H1 (cell line): Measurements from ENCODE around the gene SCFD1. TPM values are rescaled to one million over a fixed set of nuclear protein-coding genes. Genes with fewer than 3 reads are reported as not detected.

Experiments
- CTCF ChIA-PET: fragments of 300-600 bp; sonication (Branson Sonifier 250); formaldehyde crosslinking; loops from one replicate; lab custom pipeline; 2021; ENCODE audit not compliant: partially characterized antibody; lab: Charles Lee
- POLR2A ChIA-PET: fragments of 300-600 bp; sonication (Branson Sonifier 250); formaldehyde crosslinking; loops from one replicate; lab custom pipeline; 2021; ENCODE audit warnings: inconsistent platforms; ENCODE audit not compliant: partially characterized antibody; lab: Charles Lee
- DNase-seq, 2 experiments: peaks; one replicate each; pipeline versions ENCODE4 v3.0.0 to v3.0.0-alpha.2; 2010 to 2022; ENCODE audit warnings: low spot score in 2 of 2, low read depth in 1 of 2, mixed read lengths in 1 of 2
- FAIRE-seq: peaks from 2 replicates; lab custom pipeline; 2011; peaks lifted over from hg19 to GRCh38; lab: Jason Lieb, UNC
- H2AFZ ChIP-seq: 2 replicates; pipeline ENCODE4 v1.8.1; 2012; ENCODE audit warnings: low read length, inconsistent platforms
- H2AK5ac ChIP-seq: 2 replicates; pipeline ENCODE4 v1.6.1; 2013; ENCODE audit warnings: low read depth, low read length
- H2BK120ac ChIP-seq: replicated peaks from 2 replicates; pipeline ENCODE3; 2013; ENCODE audit warnings: low read depth, low read length, inconsistent platforms
- H2BK12ac ChIP-seq: 2 replicates; pipeline ENCODE4 v1.6.1; 2013; ENCODE audit warnings: low read depth, low read length
- H2BK15ac ChIP-seq: 2 replicates; pipeline ENCODE4 v1.6.1; 2013; ENCODE audit warnings: low read length
- H2BK20ac ChIP-seq: 2 replicates; pipeline ENCODE4 v1.6.1; 2013; ENCODE audit warnings: low read length
- H2BK5ac ChIP-seq: 2 replicates; pipeline ENCODE4 v1.6.1; 2013; ENCODE audit warnings: low read depth, low read length
- H3K14ac ChIP-seq: 2 replicates; pipeline ENCODE4 v1.6.1; 2013; ENCODE audit warnings: inconsistent platforms; ENCODE audit not compliant: insufficient read length
- H3K18ac ChIP-seq: 2 replicates; pipeline ENCODE4 v1.6.1; 2013; ENCODE audit warnings: low read length; ENCODE audit errors: extremely low read depth
- H3K23ac ChIP-seq: 2 replicates; pipeline ENCODE4 v1.6.1; 2013; ENCODE audit warnings: inconsistent platforms; ENCODE audit not compliant: insufficient read length
- H3K23me2 ChIP-seq: 2 replicates; pipeline ENCODE4 v1.6.1; 2013; ENCODE audit warnings: low read depth, low read length
- H3K27ac ChIP-seq: 2 replicates; pipeline ENCODE4 v1.6.1; 2011; ENCODE audit warnings: low read depth, low read length, inconsistent platforms
- H3K27me3 ChIP-seq, 4 experiments: replicated peaks in 1 of 4; 1 replicate in 1 of 4; 2 replicates in 3 of 4; pipeline versions ENCODE4 v1.6.1 to v1.8.1; 2011 to 2013; ENCODE audit warnings: low read length in 3 of 4, mild to moderate bottlenecking in 3 of 4, inconsistent platforms in 2 of 4, mixed read lengths in 2 of 4, moderate library complexity in 1 of 4; ENCODE audit not compliant: control insufficient read depth in 3 of 4, insufficient read depth in 3 of 4; ENCODE audit errors: extremely low read depth in 1 of 4
- H3K36me3 ChIP-seq, 4 experiments: 2 replicates each; pipeline versions ENCODE4 v1.6.1 to v1.8.1; 2011 to 2013; ENCODE audit warnings: mild to moderate bottlenecking in 4 of 4, low read length in 3 of 4, moderate library complexity in 2 of 4, control low read depth in 1 of 4, inconsistent platforms in 1 of 4; ENCODE audit not compliant: insufficient read depth in 4 of 4, control insufficient read depth in 2 of 4
- H3K4ac ChIP-seq: replicated peaks from 2 replicates; pipeline ENCODE3; 2013; ENCODE audit warnings: low read length, low read depth, mixed read lengths, inconsistent platforms; ENCODE audit not compliant: insufficient read length
- H3K4me1 ChIP-seq, 4 experiments: replicated peaks in 1 of 4; 1 replicate in 1 of 4; 2 replicates in 3 of 4; pipeline versions ENCODE4 v1.6.1 to v1.8.1; 2011 to 2013; ENCODE audit warnings: low read length in 3 of 4, inconsistent platforms in 2 of 4, mixed read lengths in 1 of 4; ENCODE audit not compliant: insufficient read depth in 4 of 4, control insufficient read depth in 3 of 4
- H3K4me2 ChIP-seq, 2 experiments: 2 replicates each; pipeline versions ENCODE4 v1.6.1 to v1.8.1; 2011 to 2013; ENCODE audit warnings: low read depth in 2 of 2, low read length in 2 of 2, control low read depth in 1 of 2, inconsistent platforms in 1 of 2, mild to moderate bottlenecking in 1 of 2; ENCODE audit not compliant: insufficient read depth in 1 of 2
- H3K4me3 ChIP-seq, 4 experiments: fragments of 200-600, 300-600 bp in 1 of 4; sonication (generic), shearing (Covaris generic), sonication (Bioruptor Twin) in 1 of 4; 2 replicates each; pipeline versions ENCODE4 v1.5.1 to v1.8.1; 2011 to 2016; ENCODE audit warnings: low read length in 4 of 4, low read depth in 3 of 4, control low read depth in 2 of 4, inconsistent platforms in 2 of 4, mild to moderate bottlenecking in 2 of 4, mixed read lengths in 1 of 4, moderate library complexity in 1 of 4; ENCODE audit not compliant: insufficient read depth in 2 of 4; ENCODE audit errors: extremely low read depth in 1 of 4
- H3K56ac ChIP-seq: replicated peaks from 2 replicates; pipeline ENCODE3; 2013; ENCODE audit warnings: low read depth, mild to moderate bottlenecking, mixed read lengths, low read length, inconsistent platforms; ENCODE audit not compliant: insufficient read length
- H3K79me1 ChIP-seq: 2 replicates; pipeline ENCODE4 v1.6.1; 2013; ENCODE audit warnings: low read depth, low read length, control low read depth
- H3K79me2 ChIP-seq, 2 experiments: 2 replicates each; pipeline versions ENCODE4 v1.6.1 to v1.8.1; 2012 to 2013; ENCODE audit warnings: low read length in 2 of 2, mild to moderate bottlenecking in 2 of 2, inconsistent platforms in 1 of 2; ENCODE audit not compliant: insufficient read depth in 2 of 2, control insufficient read depth in 1 of 2
- H3K9ac ChIP-seq, 4 experiments: replicated peaks in 1 of 4; 1 replicate in 1 of 4; 2 replicates in 3 of 4; pipeline versions ENCODE4 v1.6.1 to v1.8.1; 2011 to 2013; ENCODE audit warnings: low read depth in 3 of 4, low read length in 3 of 4, control low read depth in 2 of 4, mild to moderate bottlenecking in 2 of 4, moderate library complexity in 2 of 4, inconsistent platforms in 1 of 4; ENCODE audit errors: extremely low read depth in 1 of 4
- H3K9me3 ChIP-seq, 2 experiments: 2 replicates each; pipeline versions ENCODE4 v1.6.1 to v1.8.1; 2012 to 2013; ENCODE audit warnings: mild to moderate bottlenecking in 2 of 2, moderate library complexity in 2 of 2, control low read depth in 1 of 2, inconsistent platforms in 1 of 2, low read depth in 1 of 2, low read length in 1 of 2, mixed read lengths in 1 of 2; ENCODE audit not compliant: insufficient read depth in 2 of 2
- H4K20me1 ChIP-seq, 2 experiments: replicated peaks in 1 of 2; 2 replicates each; pipeline versions ENCODE3 to v1.8.1; 2011 to 2013; ENCODE audit warnings: inconsistent platforms in 2 of 2, low read length in 2 of 2, mild to moderate bottlenecking in 1 of 2; ENCODE audit not compliant: insufficient read depth in 2 of 2, control insufficient read depth in 1 of 2
- H4K5ac ChIP-seq: 2 replicates; pipeline ENCODE4 v1.6.1; 2013; ENCODE audit warnings: low read length, low read depth, mixed read lengths, inconsistent platforms; ENCODE audit not compliant: insufficient read length
- H4K8ac ChIP-seq: 2 replicates; pipeline ENCODE4 v1.8.0; 2013; ENCODE audit warnings: mild to moderate bottlenecking, moderate library complexity, low read length, inconsistent platforms; ENCODE audit not compliant: insufficient read depth; ENCODE audit errors: extremely low read depth
- H4K91ac ChIP-seq: replicated peaks from 2 replicates; pipeline ENCODE3; 2013; ENCODE audit warnings: low read length, mixed read lengths, inconsistent platforms; ENCODE audit not compliant: insufficient read length
- CHD2 ChIP-seq: IDR thresholded peaks from 2 replicates; pipeline ENCODE4 v1.6.1; 2012; ENCODE audit warnings: low read length, improper control_type of control experiment
- E2F6 ChIP-seq: IDR thresholded peaks from 2 replicates; pipeline ENCODE4 v1.6.1; 2012; ENCODE audit warnings: inconsistent platforms
- EGR1 ChIP-seq: IDR thresholded peaks from 2 replicates; pipeline ENCODE4 v1.6.1; 2011; ENCODE audit warnings: low read depth, low read length, borderline replicate concordance
- FOSL1 ChIP-seq: IDR thresholded peaks from 2 replicates; pipeline ENCODE4 v1.6.1; 2011; ENCODE audit warnings: mild to moderate bottlenecking, low read depth, low read length, moderate library complexity; ENCODE audit not compliant: insufficient read depth
- HDAC2 ChIP-seq, 2 experiments: fragments of 300-600 bp in 1 of 2; sonication (generic) in 1 of 2; IDR thresholded peaks; 2 replicates each; pipeline ENCODE4 v1.6.1; 2011 to 2012; ENCODE audit warnings: low read depth in 2 of 2, low read length in 2 of 2, mild to moderate bottlenecking in 2 of 2, moderate library complexity in 2 of 2, borderline replicate concordance in 1 of 2, inconsistent platforms in 1 of 2
- JUND ChIP-seq: IDR thresholded peaks from 2 replicates; pipeline ENCODE4 v1.6.1; 2011; ENCODE audit warnings: mild to moderate bottlenecking, improper control_type of control experiment, low read length
- NRF1 ChIP-seq: IDR thresholded peaks from 2 replicates; pipeline ENCODE4 v1.6.1; 2011; ENCODE audit warnings: mild to moderate bottlenecking, low read depth, low read length, improper control_type of control experiment
- POLR2AphosphoS5 ChIP-seq: IDR thresholded peaks from 2 replicates; pipeline ENCODE4 v1.6.1; 2011; ENCODE audit warnings: low read depth, low read length
- RAD21 ChIP-seq, 2 experiments: IDR thresholded peaks in 1 of 2; conservative IDR thresholded peaks in 1 of 2; 2 replicates each; pipeline ENCODE4 v1.6.1; 2011; ENCODE audit warnings: low read depth in 2 of 2, low read length in 2 of 2, improper control_type of control experiment in 1 of 2, inconsistent platforms in 1 of 2, mild to moderate bottlenecking in 1 of 2, moderate library complexity in 1 of 2
- SIRT6 ChIP-seq: IDR thresholded peaks from one replicate; pipeline ENCODE4 v1.7.1; 2012; ENCODE audit warnings: low read length, inconsistent platforms
- SP2 ChIP-seq: IDR thresholded peaks from 2 replicates; pipeline ENCODE4 v1.6.1; 2012; ENCODE audit warnings: mild to moderate bottlenecking, low read length, inconsistent platforms
- SRF ChIP-seq: IDR thresholded peaks from 2 replicates; pipeline ENCODE4 v1.6.1; 2011; ENCODE audit warnings: mild to moderate bottlenecking, low read depth, low read length, moderate library complexity
- TAF7 ChIP-seq: optimal IDR thresholded peaks from 2 replicates; pipeline ENCODE3; 2011; ENCODE audit warnings: low read depth, mild to moderate bottlenecking, inconsistent platforms, low read length, moderate library complexity, borderline replicate concordance
- TCF12 ChIP-seq: IDR thresholded peaks from 2 replicates; pipeline ENCODE4 v1.6.1; 2011; ENCODE audit warnings: low read depth, mild to moderate bottlenecking, low read length
- WGBS, 2 experiments: shearing (Covaris generic) in 1 of 2; methylation state at CpG; one replicate each; pipeline versions ENCODE4 v1.1.6 to v1.1.7; 2013 to 2015; ENCODE audit warnings: low lambda C conversion rate in 2 of 2, mixed read lengths in 2 of 2, inconsistent platforms in 1 of 2, low coverage in 1 of 2, missing lambda C conversion rate in 1 of 2; ENCODE audit not compliant: insufficient replicate concordance in 2 of 2, insufficient coverage in 1 of 2, insufficient read length in 1 of 2; ENCODE audit errors: extremely low coverage in 1 of 2, missing lambda C conversion rate in 1 of 2; 5-methylcytosine and 5-hydroxymethylcytosine counted together
- polyA plus RNA-seq, 7 experiments: library from polyadenylated mRNA; depleted of rRNA in 3 of 7; stranded (reverse) in 5 of 7; unstranded in 2 of 7; fragments of >200 nt in 5 of 7; fragments of 200-250 nt in 2 of 7; gene quantifications; 1 replicate in 5 of 7; 2 replicates in 1 of 7; 4 replicates in 1 of 7; pipeline versions ENCODE4 v1.2.1 to v1.2.3, GENCODE V29; 2011 to 2013; ENCODE audit warnings: missing spikeins in 2 of 7, mixed read lengths in 2 of 7
- total RNA-seq: library from RNA; stranded (reverse); fragmentation: NEBNext Ultra II Directional; extraction: Animal tissue kit (Norgen Biotek cat#: 25700); gene quantifications from 2 replicates; pipeline ENCODE4 v1.2.1, GENCODE V29; 2021

Gene SCFD1
- total and polyA plus RNA-seq, 2 of the 8 experiments (the other 6 are each of a cell fraction or from before 2014, with no cell fraction given) = 32.8 to 64.5 TPM

GRCh38 chr14:30767624-30768023 is 145.5 kb downstream of the SCFD1 start:
- FAIRE-seq (no peak), DNase-seq (no peak)
- TF ChIP-seq TCF12 = no peak
- TF ChIP-seq JUND = no peak
- no peak for TF ChIP-seq HDAC2 (IDR thresholded peaks at IDR 0.05; ENCODE audit: borderline replicate concordance in 1 of 2, low read depth in 2 of 2, low read length in 2 of 2)
- TF ChIP-seq RAD21 (IDR thresholded peaks at IDR 0.05 in 1 of 2, conservative IDR thresholded peaks at IDR 0.05 in 1 of 2; ENCODE audit: low read depth in 2 of 2, low read length in 2 of 2) = no peak
- TF ChIP-seq EGR1 = no peak
- no peak for TF ChIP-seq POLR2AphosphoS5
- TF ChIP-seq SP2 = no peak
- no peak for TF ChIP-seq E2F6
- no peak for TF ChIP-seq SRF
- TF ChIP-seq FOSL1 = no peak
- no peak for TF ChIP-seq CHD2
- no peak for TF ChIP-seq SIRT6
- TF ChIP-seq NRF1 = no peak
- TF ChIP-seq TAF7 = no peak
- Histone ChIP-seq H4K8ac (no peak overlapping the region), H3K9ac (no peak overlapping the region), H2BK20ac (no peak overlapping the region), H3K79me2 (no peaks in the 10 kb centered on the region), H3K27ac (no peak overlapping the region), H2BK12ac (no peak overlapping the region), H2BK120ac (no peak overlapping the region), H4K91ac (no peak overlapping the region), H2AK5ac (no peak overlapping the region), H2BK15ac (no peak overlapping the region), H2BK5ac (no peak overlapping the region), H3K79me1 (no peaks in the 10 kb centered on the region), H3K36me3 (no peaks in the 10 kb centered on the region), H3K14ac (no peak overlapping the region), H2AFZ (no peak overlapping the region), H3K23ac (no peak overlapping the region), H4K5ac (no peak overlapping the region), H3K4me2 (no peak overlapping the region), H3K4ac (no peak overlapping the region), H3K9me3 (peaks cover 4 to 12% of the 10 kb centered on the region in 2 experiments; a peak in 3 of 4 replicates), H3K23me2 (no peaks in the 10 kb centered on the region), H3K18ac (no peak overlapping the region), H3K4me3 (no peak overlapping the region), H3K4me1 (no peaks in the 10 kb centered on the region), H3K56ac (no peak overlapping the region), H3K27me3 (no peaks in the 10 kb centered on the region), H4K20me1 (no peaks in the 10 kb centered on the region)
- ChIA-PET CTCF (interaction anchor here (2.1 kb wide), 1 partner anchor 16 kb away, joined by 5 read pairs; no protein-coding TSS in a partner anchor), POLR2A (no interaction called here)
- 79% methylated on average over 4 of the region's 4 CpGs; no CpG with 5 or more reads in 1 of the 2 experiments for WGBS, 2 experiments
